Measurements from ENCODE around the gene FHDC1.

Gene FHDC1

DNA sequence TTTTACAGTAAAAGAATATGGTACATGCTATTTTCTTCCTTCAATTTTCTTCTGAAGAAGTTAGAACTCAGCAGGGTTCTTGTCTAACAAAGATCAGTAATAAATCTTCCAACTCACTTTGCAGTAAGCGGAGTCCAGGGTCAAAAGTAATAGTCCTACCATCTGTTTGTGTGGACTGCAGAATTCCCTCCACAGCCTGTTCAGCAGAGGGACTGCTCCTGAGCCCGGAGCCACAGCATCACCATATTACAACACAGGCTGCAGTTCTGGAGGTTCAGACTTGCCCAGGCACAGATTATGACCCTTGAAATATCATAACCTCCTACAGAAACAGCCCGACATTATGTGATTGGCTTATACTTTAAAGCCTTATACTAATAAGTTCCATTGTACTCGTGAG, 10.3 kb downstream of the FHDC1 start:
- peaks cover 37% of the 10 kb centered on the region for H3K27me3 ChIP-seq (ENCODE audit: insufficient read depth, low read length)
- no peak overlapping the region for H3K27ac ChIP-seq (ENCODE audit: low read depth, low read length)
- H2AFZ ChIP-seq (ENCODE audit: low read length, unreplicated experiment), result no peak overlapping the region
- no peaks in the 10 kb centered on the region for H3K4me1 ChIP-seq (ENCODE audit: control insufficient read depth, insufficient read depth, low read length, unreplicated experiment)
- no peak overlapping the region for H3K4me3 ChIP-seq (ENCODE audit: low read depth, low read length)
- no peaks in the 10 kb centered on the region for H3K79me2 ChIP-seq (ENCODE audit: control insufficient read depth, insufficient read depth, low read length, unreplicated experiment)
- H3K36me3 ChIP-seq (ENCODE audit: insufficient read depth, low read length), result no peaks in the 10 kb centered on the region

DNA sequence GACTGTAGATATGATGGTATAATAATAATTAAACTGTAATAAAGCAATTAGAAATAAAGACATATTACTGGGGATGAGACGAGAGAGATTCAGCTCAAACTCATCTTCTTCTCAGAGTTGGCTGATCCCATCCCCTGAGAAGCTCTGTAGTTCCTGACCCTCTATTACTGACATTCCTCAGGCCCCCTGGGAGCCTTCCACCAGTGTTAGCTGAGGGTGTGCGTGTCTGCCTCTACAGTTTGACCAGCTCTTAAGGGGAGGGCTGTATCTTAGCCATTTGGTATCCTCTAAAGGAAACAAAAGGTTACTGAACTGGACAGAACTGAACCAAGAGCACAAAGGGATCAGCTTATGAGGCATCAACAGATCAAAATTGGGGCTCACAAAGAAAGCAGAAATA, 11.2 kb downstream of the FHDC1 start:
- Histone ChIP-seq H3K27me3 (ENCODE audit: insufficient read depth, low read length) (peaks cover 37% of the 10 kb centered on the region), H2AFZ (ENCODE audit: low read length, unreplicated experiment) (no peak overlapping the region), H3K36me3 (ENCODE audit: insufficient read depth, low read length) (no peaks in the 10 kb centered on the region), H3K79me2 (ENCODE audit: control insufficient read depth, insufficient read depth, low read length, unreplicated experiment) (no peaks in the 10 kb centered on the region), H3K4me1 (ENCODE audit: control insufficient read depth, insufficient read depth, low read length, unreplicated experiment) (no peaks in the 10 kb centered on the region), H3K4me3 (ENCODE audit: low read depth, low read length) (no peak overlapping the region), H3K27ac (ENCODE audit: low read depth, low read length) (no peak overlapping the region)

DNA sequence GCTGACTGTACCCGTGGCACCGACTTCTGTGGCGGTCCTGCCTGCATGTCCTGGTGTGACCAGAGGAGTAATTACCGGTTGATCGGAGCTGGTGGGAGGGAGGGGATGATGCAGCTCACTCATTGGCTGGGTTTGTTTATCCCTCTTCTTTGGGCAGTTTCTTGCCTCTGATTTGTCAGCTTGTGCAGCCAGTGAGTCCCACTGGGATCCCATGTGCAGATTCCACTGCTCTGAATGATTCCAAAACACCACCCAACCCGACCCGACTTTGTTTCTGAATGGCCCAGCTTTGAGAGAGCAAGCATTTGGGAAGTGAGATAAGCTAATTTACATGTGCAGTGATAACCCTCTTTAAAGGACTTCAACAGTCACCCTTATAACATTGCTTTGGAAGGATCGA, 13.8 kb downstream of the FHDC1 start:
- H2AFZ ChIP-seq (ENCODE audit: low read length, unreplicated experiment), result no peak overlapping the region
- no peak overlapping the region for H3K27ac ChIP-seq (ENCODE audit: low read depth, low read length)
- no peaks in the 10 kb centered on the region for H3K4me1 ChIP-seq (ENCODE audit: control insufficient read depth, insufficient read depth, low read length, unreplicated experiment)
- no peaks in the 10 kb centered on the region for H3K79me2 ChIP-seq (ENCODE audit: control insufficient read depth, insufficient read depth, low read length, unreplicated experiment)
- no peaks in the 10 kb centered on the region for H3K36me3 ChIP-seq (ENCODE audit: insufficient read depth, low read length)
- no peak overlapping the region for H3K4me3 ChIP-seq (ENCODE audit: low read depth, low read length)
- peaks cover 34% of the 10 kb centered on the region for H3K27me3 ChIP-seq (ENCODE audit: insufficient read depth, low read length)

DNA sequence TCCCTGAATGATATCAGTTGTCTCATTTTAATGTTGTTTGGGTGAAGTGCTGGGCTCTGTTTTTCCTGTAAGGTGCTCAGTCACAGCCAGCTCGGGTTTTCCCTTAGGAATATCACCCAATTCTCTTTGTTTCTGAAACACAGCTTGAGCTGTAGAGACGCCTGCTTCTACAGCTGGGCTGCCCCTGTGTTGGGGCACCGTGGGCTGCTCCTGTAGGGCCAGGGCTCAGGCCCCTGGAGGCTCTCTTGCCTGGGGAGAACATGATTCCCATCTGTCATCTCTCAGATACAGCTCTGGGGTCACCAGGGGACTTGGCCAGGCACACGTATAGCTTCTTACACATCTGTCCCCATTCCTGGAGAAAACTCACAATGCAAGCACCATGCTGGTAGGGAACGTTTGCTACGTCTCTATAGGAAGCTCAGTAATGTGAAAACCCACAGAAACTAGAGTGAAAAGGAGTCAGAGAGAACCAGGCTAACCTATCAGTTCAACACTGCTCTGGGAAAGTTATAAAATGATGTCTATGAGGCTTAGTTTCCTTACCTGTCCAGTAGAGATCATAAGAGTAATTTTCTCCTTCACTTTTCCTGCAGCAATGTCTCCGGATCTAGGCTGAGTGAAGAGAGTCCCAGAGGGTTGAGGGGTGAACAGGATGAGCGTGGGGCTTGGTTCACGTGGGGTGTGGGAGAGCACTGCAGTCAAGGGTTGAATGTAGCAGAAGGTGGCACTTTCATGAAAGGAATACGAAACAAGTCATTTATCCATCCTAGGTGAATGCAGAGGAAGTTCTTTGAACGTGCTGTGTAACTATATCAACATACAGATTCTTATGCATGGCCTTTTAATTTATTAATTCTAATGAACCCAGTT, 14.5 kb downstream of the FHDC1 start:
- no peaks in the 10 kb centered on the region for H3K36me3 ChIP-seq (ENCODE audit: insufficient read depth, low read length)
- H3K79me2 ChIP-seq (ENCODE audit: control insufficient read depth, insufficient read depth, low read length, unreplicated experiment), result no peaks in the 10 kb centered on the region
- no peak overlapping the region for H2AFZ ChIP-seq (ENCODE audit: low read length, unreplicated experiment)
- H3K27me3 ChIP-seq (ENCODE audit: insufficient read depth, low read length), result peaks cover 34% of the 10 kb centered on the region
- no peak overlapping the region for H3K27ac ChIP-seq (ENCODE audit: low read depth, low read length)
- H3K4me3 ChIP-seq (ENCODE audit: low read depth, low read length), result no peak overlapping the region
- no peaks in the 10 kb centered on the region for H3K4me1 ChIP-seq (ENCODE audit: control insufficient read depth, insufficient read depth, low read length, unreplicated experiment)

DNA sequence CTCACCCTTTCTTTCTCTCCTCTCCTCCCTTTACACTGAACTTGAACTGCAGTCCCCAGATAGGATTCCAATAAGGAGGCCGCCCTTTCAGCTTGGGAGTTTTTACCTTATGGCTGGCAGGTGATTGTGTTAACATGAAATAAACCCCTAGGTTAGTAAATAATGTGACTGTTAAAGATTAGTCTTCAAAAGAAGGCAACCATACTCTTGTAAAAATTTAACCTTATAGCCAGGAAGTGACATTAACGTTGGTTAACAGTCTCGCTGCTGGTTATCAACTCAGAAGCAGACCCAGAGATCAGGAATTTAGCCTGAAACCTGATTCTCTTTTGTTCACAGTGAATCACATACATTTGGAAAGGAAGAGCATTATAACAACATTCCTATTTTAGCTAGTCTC, 15.2 kb downstream of the FHDC1 start:
- no peaks in the 10 kb centered on the region for H3K79me2 ChIP-seq (ENCODE audit: control insufficient read depth, insufficient read depth, low read length, unreplicated experiment)
- no peak overlapping the region for H3K4me3 ChIP-seq (ENCODE audit: low read depth, low read length)
- H3K27ac ChIP-seq (ENCODE audit: low read depth, low read length), result no peak overlapping the region

DNA sequence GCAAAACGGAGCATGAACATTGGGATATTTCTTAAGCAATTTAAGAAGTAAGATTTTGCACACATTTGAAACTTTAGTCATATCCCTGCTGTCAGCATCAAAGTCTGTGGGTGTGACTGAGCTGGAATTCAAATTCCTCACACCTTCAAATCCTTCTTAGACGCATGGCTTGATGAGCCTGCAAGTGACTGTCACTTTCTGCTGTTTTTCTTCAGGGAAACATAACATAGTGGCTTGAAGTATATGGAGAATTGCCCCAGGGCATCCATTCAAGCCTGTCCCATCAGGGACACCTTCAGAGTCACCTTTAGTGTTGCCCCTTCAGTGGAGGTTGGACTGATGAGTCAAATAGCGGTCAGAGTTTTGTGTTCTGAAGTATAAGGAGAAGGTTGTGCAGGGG, 17.4 kb downstream of the FHDC1 start:
- Histone ChIP-seq H3K36me3 (ENCODE audit: insufficient read depth, low read length) (no peaks in the 10 kb centered on the region), H3K4me3 (ENCODE audit: low read depth, low read length) (no peak overlapping the region), H3K27ac (ENCODE audit: low read depth, low read length) (no peak overlapping the region), H3K4me1 (ENCODE audit: control insufficient read depth, insufficient read depth, low read length, unreplicated experiment) (no peaks in the 10 kb centered on the region), H3K27me3 (ENCODE audit: insufficient read depth, low read length) (peaks cover 24% of the 10 kb centered on the region), H2AFZ (ENCODE audit: low read length, unreplicated experiment) (no peak overlapping the region), H3K79me2 (ENCODE audit: control insufficient read depth, insufficient read depth, low read length, unreplicated experiment) (no peaks in the 10 kb centered on the region)

More for the DNA sequence above, 15.2 kb downstream of the FHDC1 start:
- no peaks in the 10 kb centered on the region for H3K36me3 ChIP-seq (ENCODE audit: insufficient read depth, low read length)
- no peaks in the 10 kb centered on the region for H3K4me1 ChIP-seq (ENCODE audit: control insufficient read depth, insufficient read depth, low read length, unreplicated experiment)
- peaks cover 34% of the 10 kb centered on the region for H3K27me3 ChIP-seq (ENCODE audit: insufficient read depth, low read length)
- no peak overlapping the region for H2AFZ ChIP-seq (ENCODE audit: low read length, unreplicated experiment)

DNA sequence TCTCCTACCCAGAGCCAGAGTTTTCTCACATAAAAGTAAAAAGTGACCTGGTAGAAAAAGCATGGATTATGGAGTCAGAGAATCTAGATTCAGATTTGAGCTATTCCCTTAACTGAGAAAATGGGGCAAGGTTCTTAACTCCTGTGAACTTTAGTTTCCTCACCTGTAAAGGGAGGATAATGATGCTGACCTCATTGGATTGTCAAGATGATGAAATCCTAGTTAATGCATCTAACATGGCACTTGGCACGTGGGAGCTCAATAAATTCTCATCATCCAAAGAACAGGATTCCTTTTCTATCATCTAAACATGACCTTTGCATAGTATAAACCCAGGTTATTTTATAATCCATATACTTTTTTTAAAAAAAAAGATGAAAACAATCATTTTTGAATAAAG, 18.6 kb downstream of the FHDC1 start:
- Histone ChIP-seq H3K4me3 (ENCODE audit: low read depth, low read length) (no peak overlapping the region), H3K4me1 (ENCODE audit: control insufficient read depth, insufficient read depth, low read length, unreplicated experiment) (no peaks in the 10 kb centered on the region)

DNA sequence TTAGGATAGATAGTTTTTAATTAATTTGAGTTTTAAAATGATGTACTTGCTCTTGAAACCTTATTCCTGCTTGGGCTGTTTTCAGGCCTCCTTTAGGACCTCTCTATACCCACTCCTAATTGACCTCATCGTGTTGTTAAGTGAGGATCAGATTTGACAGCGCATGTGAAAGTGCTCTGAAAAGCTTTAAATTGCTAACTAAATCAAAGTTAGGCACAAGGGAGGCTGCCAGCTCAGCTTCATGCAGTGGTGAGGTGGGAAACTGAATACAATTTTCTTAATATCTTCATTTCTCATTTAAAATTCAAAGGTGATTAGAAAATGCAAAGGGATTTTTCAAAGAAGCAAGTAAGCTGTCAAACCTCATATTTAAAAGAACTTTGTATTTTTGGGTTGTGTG, 20.0 kb downstream of the FHDC1 start:
- H3K79me2 ChIP-seq (ENCODE audit: control insufficient read depth, insufficient read depth, low read length, unreplicated experiment), result no peaks in the 10 kb centered on the region
- H2AFZ ChIP-seq (ENCODE audit: low read length, unreplicated experiment), result no peak overlapping the region
- no peaks in the 10 kb centered on the region for H3K36me3 ChIP-seq (ENCODE audit: insufficient read depth, low read length)
- no peak overlapping the region for H3K4me3 ChIP-seq (ENCODE audit: low read depth, low read length)
- H3K4me1 ChIP-seq (ENCODE audit: control insufficient read depth, insufficient read depth, low read length, unreplicated experiment), result peaks cover 3% of the 10 kb centered on the region
- H3K27ac ChIP-seq (ENCODE audit: low read depth, low read length), result no peak overlapping the region
- peaks cover 4% of the 10 kb centered on the region for H3K27me3 ChIP-seq (ENCODE audit: insufficient read depth, low read length)

More for the DNA sequence above, 18.6 kb downstream of the FHDC1 start:
- Histone ChIP-seq H3K36me3 (ENCODE audit: insufficient read depth, low read length) (no peaks in the 10 kb centered on the region), H3K27ac (ENCODE audit: low read depth, low read length) (no peak overlapping the region), H3K79me2 (ENCODE audit: control insufficient read depth, insufficient read depth, low read length, unreplicated experiment) (no peaks in the 10 kb centered on the region), H2AFZ (ENCODE audit: low read length, unreplicated experiment) (no peak overlapping the region), H3K27me3 (ENCODE audit: insufficient read depth, low read length) (peaks cover 16% of the 10 kb centered on the region)

DNA sequence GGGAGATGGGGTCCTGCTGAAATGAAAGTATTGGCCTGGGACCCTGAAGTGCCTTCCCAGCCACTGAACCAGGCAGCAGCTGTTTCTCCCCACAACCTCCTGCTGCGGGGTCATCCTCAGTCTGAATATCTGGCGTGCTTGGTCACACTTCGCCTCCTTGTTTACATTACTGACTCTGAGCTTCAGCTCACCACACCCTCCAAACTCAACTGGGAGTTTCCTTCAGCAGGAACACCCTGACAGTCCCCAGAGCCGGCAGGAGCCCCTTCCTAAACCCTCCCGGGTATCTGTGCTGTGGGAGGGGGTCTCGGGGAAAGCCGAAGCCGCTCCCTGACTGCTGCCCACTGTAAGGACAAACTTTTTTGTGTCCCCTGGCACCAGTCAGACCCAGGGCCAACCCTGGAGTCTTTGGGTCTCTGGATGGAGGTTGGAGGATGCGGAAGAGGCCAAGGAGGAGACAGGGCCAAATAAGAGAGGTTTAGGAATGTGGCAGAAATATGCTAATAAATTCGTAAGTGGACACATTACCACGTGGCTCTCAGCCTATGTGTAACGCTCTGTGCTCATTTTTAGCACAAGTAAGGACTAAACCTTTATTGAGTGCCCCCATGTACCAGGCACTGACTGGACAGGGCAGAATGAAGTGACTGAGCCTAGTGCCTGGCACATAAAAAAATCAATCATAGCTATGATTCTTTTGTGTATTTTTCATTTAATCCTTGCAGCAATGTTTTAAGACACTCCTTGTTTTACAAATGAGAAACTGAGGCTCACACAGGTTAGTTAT, 20.7 kb downstream of the FHDC1 start:
- no peak overlapping the region for H2AFZ ChIP-seq (ENCODE audit: low read length, unreplicated experiment)
- H3K79me2 ChIP-seq (ENCODE audit: control insufficient read depth, insufficient read depth, low read length, unreplicated experiment), result no peaks in the 10 kb centered on the region
- no peak overlapping the region for H3K27ac ChIP-seq (ENCODE audit: low read depth, low read length)
- no peaks in the 10 kb centered on the region; the same call in 1 of the 2 replicates for H3K27me3 ChIP-seq (ENCODE audit: insufficient read depth, low read length)
- H3K36me3 ChIP-seq (ENCODE audit: insufficient read depth, low read length), result no peaks in the 10 kb centered on the region
- no peak overlapping the region for H3K4me3 ChIP-seq (ENCODE audit: low read depth, low read length)
- peaks cover 9% of the 10 kb centered on the region for H3K4me1 ChIP-seq (ENCODE audit: control insufficient read depth, insufficient read depth, low read length, unreplicated experiment)

DNA sequence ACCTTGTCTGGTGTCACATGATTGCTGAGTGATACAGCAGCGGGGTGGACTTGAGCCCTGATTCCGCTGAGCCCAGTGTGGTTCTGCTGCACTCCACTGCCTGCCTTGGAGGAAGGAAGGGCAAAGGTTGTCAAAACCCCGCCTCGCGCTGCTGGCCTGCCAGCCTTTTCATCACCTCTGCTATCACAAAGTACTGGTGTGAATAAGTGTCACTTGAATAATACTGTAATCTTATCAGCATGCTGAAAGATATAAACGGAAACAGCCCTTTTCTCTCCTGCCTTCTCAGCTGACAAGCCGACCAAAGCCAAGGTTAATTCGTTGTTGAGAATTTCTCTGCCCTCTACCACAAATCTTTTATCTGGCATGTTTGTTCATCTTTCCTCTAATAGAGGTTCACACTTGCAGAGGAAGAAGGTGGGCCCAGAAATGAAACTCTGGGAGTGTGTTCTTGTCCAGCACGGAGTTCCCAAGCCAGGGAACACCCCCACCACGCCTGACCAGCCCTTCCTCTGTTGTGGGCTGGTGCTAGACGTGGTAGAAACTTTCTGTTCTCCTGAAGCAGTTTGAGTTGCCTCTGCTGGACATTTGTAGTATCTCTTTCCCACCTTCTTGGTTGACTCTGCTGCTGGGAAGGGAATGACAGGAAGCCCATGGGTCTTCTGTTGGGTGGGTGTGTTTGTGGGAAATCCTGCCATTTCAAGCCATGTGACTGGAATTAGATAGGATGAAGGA, 21.5 kb downstream of the FHDC1 start:
- Histone ChIP-seq H3K27ac (ENCODE audit: low read depth, low read length) (no peak overlapping the region), H3K36me3 (ENCODE audit: insufficient read depth, low read length) (no peaks in the 10 kb centered on the region), H3K27me3 (ENCODE audit: insufficient read depth, low read length) (no peaks in the 10 kb centered on the region; the same call in 1 of the 2 replicates), H2AFZ (ENCODE audit: low read length, unreplicated experiment) (no peak overlapping the region), H3K4me3 (ENCODE audit: low read depth, low read length) (no peak overlapping the region), H3K79me2 (ENCODE audit: control insufficient read depth, insufficient read depth, low read length, unreplicated experiment) (no peaks in the 10 kb centered on the region), H3K4me1 (ENCODE audit: control insufficient read depth, insufficient read depth, low read length, unreplicated experiment) (peaks cover 15% of the 10 kb centered on the region)

Measured in ACC112 (cell line).